SK-N-SH treated with all-trans-retinoic acid at 6 μM for 48 hours (cell line): ENCODE data around the gene ODC1.

ENCODE experiments used
- ARNTL ChIP-seq: fragments of 450-650 bp; formaldehyde crosslinking; IDR thresholded peaks from 2 replicates; pipeline ENCODE4 v1.5.0; 2020; ENCODE audit warnings: low read depth, mild to moderate bottlenecking, moderate library complexity, borderline replicate concordance
- TCF4 ChIP-seq: fragments of 250-450 bp; sonication (Bioruptor Pico); IDR thresholded peaks from 2 replicates; pipeline ENCODE4 v1.8.0; 2021; ENCODE audit warnings: mild to moderate bottlenecking, moderate library complexity, borderline replicate concordance
- ZFP3 ChIP-seq: fragments of 250-450 bp; sonication (Bioruptor Pico); IDR thresholded peaks from 2 replicates; pipeline ENCODE4 v1.5.0; 2020; ENCODE audit warnings: mild to moderate bottlenecking, moderate library complexity
- TF ChIP-seq, protein P1 (sequence below): fragments of 250-450 bp; sonication (Bioruptor Pico); IDR thresholded peaks from 2 replicates; pipeline ENCODE4 v1.8.0; 2020; ENCODE audit warnings: mild to moderate bottlenecking, moderate library complexity, borderline replicate concordance

GRCh38 chr2:10439185-10439879 is 8.8 kb downstream of the ODC1 start:
- TF ChIP-seq ZFP3 (CRISPR knock-in tag) (no peak), ARNTL (no peak), TCF4 (CRISPR knock-in tag) (no peak)
- TF ChIP-seq, protein P1, sequence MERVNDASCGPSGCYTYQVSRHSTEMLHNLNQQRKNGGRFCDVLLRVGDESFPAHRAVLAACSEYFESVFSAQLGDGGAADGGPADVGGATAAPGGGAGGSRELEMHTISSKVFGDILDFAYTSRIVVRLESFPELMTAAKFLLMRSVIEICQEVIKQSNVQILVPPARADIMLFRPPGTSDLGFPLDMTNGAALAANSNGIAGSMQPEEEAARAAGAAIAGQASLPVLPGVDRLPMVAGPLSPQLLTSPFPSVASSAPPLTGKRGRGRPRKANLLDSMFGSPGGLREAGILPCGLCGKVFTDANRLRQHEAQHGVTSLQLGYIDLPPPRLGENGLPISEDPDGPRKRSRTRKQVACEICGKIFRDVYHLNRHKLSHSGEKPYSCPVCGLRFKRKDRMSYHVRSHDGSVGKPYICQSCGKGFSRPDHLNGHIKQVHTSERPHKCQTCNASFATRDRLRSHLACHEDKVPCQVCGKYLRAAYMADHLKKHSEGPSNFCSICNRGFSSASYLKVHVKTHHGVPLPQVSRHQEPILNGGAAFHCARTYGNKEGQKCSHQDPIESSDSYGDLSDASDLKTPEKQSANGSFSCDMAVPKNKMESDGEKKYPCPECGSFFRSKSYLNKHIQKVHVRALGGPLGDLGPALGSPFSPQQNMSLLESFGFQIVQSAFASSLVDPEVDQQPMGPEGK, result no peak
